Osteoblast (primary cell): ENCODE data around the gene LMCD1. TPM values are rescaled to one million over a fixed set of nuclear protein-coding genes. Genes with fewer than 3 reads are reported as not detected.
A peak's percentile ranks its signal among the peaks of the same experiment; 100 is the strongest.

Experiments
- DNase-seq: peaks from one replicate; pipeline ENCODE4 v3.0.0; 2011; ENCODE audit warnings: low spot score, mixed read lengths; ENCODE audit not compliant: insufficient read length; ENCODE audit errors: missing footprints
- H2AFZ ChIP-seq: 2 replicates; pipeline ENCODE4 v1.6.0; 2011; ENCODE audit warnings: mild to moderate bottlenecking, low read length
- H3K27ac ChIP-seq: 2 replicates; pipeline ENCODE4 v1.5.1; 2011; ENCODE audit warnings: mild to moderate bottlenecking, low read depth, low read length, moderate library complexity
- H3K27me3 ChIP-seq: 2 replicates; pipeline ENCODE4 v1.6.0; 2012; ENCODE audit warnings: mild to moderate bottlenecking, control low read depth, inconsistent platforms, low read length, moderate library complexity; ENCODE audit not compliant: insufficient read depth
- H3K36me3 ChIP-seq: 2 replicates; pipeline ENCODE4 v1.5.1; 2011; ENCODE audit warnings: mild to moderate bottlenecking, low read length, control low read depth, moderate library complexity; ENCODE audit not compliant: insufficient read depth
- H3K4me1 ChIP-seq: 2 replicates; pipeline ENCODE4 v1.5.1; 2011; ENCODE audit warnings: mild to moderate bottlenecking, low read length, control low read depth, moderate library complexity; ENCODE audit not compliant: insufficient read depth
- H3K4me2 ChIP-seq: 2 replicates; pipeline ENCODE4 v1.6.0; 2011; ENCODE audit warnings: mild to moderate bottlenecking, low read length; ENCODE audit not compliant: insufficient read depth
- H3K4me3 ChIP-seq: fragments of 200-600 bp; sonication (generic); 3 replicates; pipeline ENCODE4 v1.5.1; 2012; ENCODE audit warnings: mild to moderate bottlenecking, low read length, inconsistent platforms; ENCODE audit not compliant: insufficient read depth
- H3K79me2 ChIP-seq: 2 replicates; pipeline ENCODE4 v1.6.0; 2012; ENCODE audit warnings: mild to moderate bottlenecking, low read length, control low read depth, inconsistent platforms; ENCODE audit not compliant: insufficient read depth
- H3K9me3 ChIP-seq: 2 replicates; pipeline ENCODE4 v1.5.1; 2011; ENCODE audit warnings: low read depth, low read length, control low read depth
- H4K20me1 ChIP-seq: 2 replicates; pipeline ENCODE4 v1.6.0; 2012; ENCODE audit warnings: mild to moderate bottlenecking, low read length, control low read depth; ENCODE audit not compliant: insufficient read depth
- CTCF ChIP-seq: IDR thresholded peaks from 2 replicates; pipeline ENCODE4 v1.5.1; 2011; ENCODE audit warnings: mild to moderate bottlenecking, low read depth, low read length, moderate library complexity; ENCODE audit errors: extremely low read depth
- total RNA-seq: library from RNA; depleted of rRNA; stranded (reverse); fragments of >200 nt; gene quantifications from 2 replicates; pipeline ENCODE4 v1.2.3, GENCODE V29; 2012

The LMCD1 gene
- total RNA-seq, 1 donor, result 294 TPM

DNA sequence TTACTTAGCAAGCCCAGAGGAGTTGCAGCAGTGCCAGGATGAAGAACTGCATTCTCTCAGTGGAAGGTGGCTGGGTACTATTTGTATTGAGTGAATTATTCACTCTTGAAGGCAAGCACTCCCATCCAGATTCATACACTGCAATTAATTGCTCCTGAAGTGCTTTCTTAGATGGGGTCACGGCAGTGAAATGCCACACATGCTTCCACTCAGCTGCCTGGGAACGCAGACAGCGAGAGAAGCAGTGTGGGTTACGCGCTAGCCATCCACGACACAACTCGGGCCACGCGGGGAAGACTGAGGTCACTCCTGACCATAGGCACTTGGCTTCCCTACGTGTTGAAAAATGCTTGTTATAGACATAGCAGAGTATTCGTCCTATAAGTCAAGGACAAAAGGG, 30.8 kb upstream of the LMCD1 start:
- no peak for DNase-seq
- Histone ChIP-seq H3K79me2 (no peaks in the 10 kb centered on the region), H3K4me3 (no peak overlapping the region), H3K4me1 (no peaks in the 10 kb centered on the region), H3K27ac (no peak overlapping the region), H4K20me1 (no peaks in the 10 kb centered on the region), H2AFZ (no peak overlapping the region), H3K27me3 (no peaks in the 10 kb centered on the region), H3K9me3 (no peaks in the 10 kb centered on the region), H3K36me3 (no peaks in the 10 kb centered on the region), H3K4me2 (no peak overlapping the region)
- TF ChIP-seq CTCF, result no peak

DNA sequence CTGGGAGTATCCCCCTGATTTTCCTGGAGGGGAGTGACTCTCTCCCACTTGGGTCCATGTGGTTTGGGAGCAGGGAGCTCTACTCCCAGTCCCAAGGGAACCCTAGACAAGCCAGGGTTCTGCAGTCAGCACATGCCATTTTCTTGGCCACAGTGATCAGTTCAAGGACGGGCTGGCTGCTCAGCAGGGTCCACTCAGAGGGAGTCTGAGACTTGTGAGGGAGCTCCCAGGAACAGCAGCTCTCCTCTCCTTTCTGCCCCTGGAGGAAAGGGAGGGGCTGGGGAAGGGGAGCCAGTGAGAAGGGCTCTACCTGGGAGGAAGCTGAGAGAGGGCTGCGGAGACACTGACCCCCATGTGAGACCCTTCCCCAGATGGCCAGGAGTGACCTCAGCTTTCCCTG, 29.1 kb upstream of the LMCD1 start:
- H3K36me3 ChIP-seq, result no peaks in the 10 kb centered on the region
- H4K20me1 ChIP-seq, result no peaks in the 10 kb centered on the region
- H3K4me3 ChIP-seq, result no peak overlapping the region
- H3K9me3 ChIP-seq, result no peaks in the 10 kb centered on the region
- H3K27me3 ChIP-seq, result no peaks in the 10 kb centered on the region
- H3K4me1 ChIP-seq, result no peaks in the 10 kb centered on the region
- TF ChIP-seq CTCF, result no peak
- no peak overlapping the region for H3K27ac ChIP-seq
- no peak overlapping the region for H2AFZ ChIP-seq
- no peaks in the 10 kb centered on the region for H3K79me2 ChIP-seq
- peak; percentile 14 for DNase-seq
- H3K4me2 ChIP-seq, result no peak overlapping the region

DNA sequence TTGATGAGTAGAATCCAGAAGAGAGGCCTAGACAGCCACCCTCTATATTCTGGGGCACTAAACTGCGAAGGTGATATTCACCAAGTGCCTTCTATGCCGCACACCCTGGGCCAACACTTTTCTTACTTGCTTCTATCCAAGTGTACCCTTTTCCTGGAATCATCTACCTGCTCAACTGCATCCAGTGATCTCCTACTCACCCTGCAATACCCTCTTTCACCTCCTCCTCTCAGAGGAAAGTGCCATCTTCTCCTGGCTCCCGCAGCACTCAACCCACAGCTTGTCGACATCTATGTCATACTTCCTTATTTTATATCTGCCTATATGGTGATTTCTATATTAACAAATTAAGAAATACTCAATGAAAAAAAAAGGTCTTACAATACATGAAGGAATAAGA, 28.6 kb upstream of the LMCD1 start:
- no peak for DNase-seq
- H3K4me3 ChIP-seq, result no peak overlapping the region
- H4K20me1 ChIP-seq, result no peaks in the 10 kb centered on the region
- no peak overlapping the region for H3K4me2 ChIP-seq
- no peaks in the 10 kb centered on the region for H3K79me2 ChIP-seq
- no peak overlapping the region for H2AFZ ChIP-seq
- H3K9me3 ChIP-seq, result no peaks in the 10 kb centered on the region
- H3K27ac ChIP-seq, result no peak overlapping the region
- no peaks in the 10 kb centered on the region for H3K27me3 ChIP-seq
- TF ChIP-seq CTCF, result no peak
- no peaks in the 10 kb centered on the region for H3K4me1 ChIP-seq
- no peaks in the 10 kb centered on the region for H3K36me3 ChIP-seq

DNA sequence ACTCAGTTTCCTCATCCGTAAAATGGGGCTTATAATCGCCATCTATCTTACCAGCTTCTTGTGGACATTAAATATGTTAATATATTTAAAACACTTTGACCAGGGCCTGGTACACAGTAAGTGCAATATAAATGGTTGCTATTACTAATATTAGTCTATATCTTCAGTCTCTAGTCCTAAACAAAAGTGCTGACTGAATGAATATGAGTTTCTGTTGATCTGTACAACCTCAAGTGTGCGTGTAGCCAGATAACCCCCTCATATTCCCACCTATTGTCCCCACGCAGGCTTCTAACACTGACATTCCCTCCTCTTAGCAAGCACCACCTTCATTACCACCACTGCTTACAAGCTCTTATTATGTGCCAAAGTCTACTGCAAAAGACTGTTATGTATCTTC, 27.6 kb upstream of the LMCD1 start:
- H3K4me2 ChIP-seq, result no peak overlapping the region
- no peaks in the 10 kb centered on the region for H3K27me3 ChIP-seq
- H3K9me3 ChIP-seq, result no peaks in the 10 kb centered on the region
- H3K4me1 ChIP-seq, result no peaks in the 10 kb centered on the region
- H3K36me3 ChIP-seq, result no peaks in the 10 kb centered on the region
- H3K4me3 ChIP-seq, result no peak overlapping the region
- H3K79me2 ChIP-seq, result no peaks in the 10 kb centered on the region
- peak; percentile 41 for DNase-seq
- no peak for TF ChIP-seq CTCF
- no peaks in the 10 kb centered on the region for H4K20me1 ChIP-seq
- H3K27ac ChIP-seq, result no peak overlapping the region
- H2AFZ ChIP-seq, result no peak overlapping the region
